ENCODE data around the gene CPSF4. TPM values are rescaled to one million over a fixed set of nuclear protein-coding genes. Genes with fewer than 3 reads are reported as not detected.

The CPSF4 gene
- total RNA-seq, 1 experiment from 2014 or later = 98.2 TPM

- Histone ChIP-seq H3K4ac (ENCODE audit: low read depth, low read length) (no peak overlapping the region), H2BK15ac (ENCODE audit: low read depth, low read length) (no peak overlapping the region), H3K79me1 (ENCODE audit: insufficient read depth, low read depth, low read length, poor library complexity, severe bottlenecking) (peaks cover 12% of the 10 kb centered on the region), H3K9ac (ENCODE audit: extremely low read depth, insufficient read length, low read length) (no peak overlapping the region), H4K20me1 (ENCODE audit: control insufficient read depth, insufficient read depth, insufficient read length) (no peaks in the 10 kb centered on the region), H2BK120ac (ENCODE audit: low read depth, low read length, poor library complexity, severe bottlenecking) (no peak overlapping the region), H3K9me3 (ENCODE audit: control insufficient read depth, low read depth, low read length) (no peaks in the 10 kb centered on the region), H4K91ac (ENCODE audit: insufficient read length, low read depth, low read length) (no peak overlapping the region), H3K79me2 (ENCODE audit: insufficient read depth, low read length) (peaks cover 34% of the 10 kb centered on the region), H3K56ac (ENCODE audit: insufficient read length, low read depth, low read length) (no peak overlapping the region), H2AFZ (ENCODE audit: low read length) (no peak overlapping the region), H3K23ac (ENCODE audit: insufficient read length, low read depth, low read length) (no peak overlapping the region), H2BK20ac (ENCODE audit: low read depth, low read length, poor library complexity, severe bottlenecking) (no peak overlapping the region), H3K27me3 (ENCODE audit: insufficient read depth, low read length) (no peaks in the 10 kb centered on the region), H2BK5ac (ENCODE audit: insufficient read length, low read length) (no peak overlapping the region), H3T11ph (ENCODE audit: low read length) (no peak overlapping the region), H2BK12ac (ENCODE audit: insufficient read length, low read depth, low read length) (no peak overlapping the region), H2AK5ac (ENCODE audit: insufficient read length, low read length) (no peak overlapping the region), H4K5ac (ENCODE audit: insufficient read length, low read depth, low read length) (no peak overlapping the region), H3K27ac (ENCODE audit: insufficient read length, low read depth, low read length) (no peak overlapping the region), H3K23me2 (ENCODE audit: insufficient read length, low read depth, low read length, poor library complexity, severe bottlenecking) (peaks cover 16% of the 10 kb centered on the region), H4K8ac (replicated peaks; ENCODE audit: insufficient read length, low read depth, low read length) (no peak overlapping the region), H3K4me1 (ENCODE audit: insufficient read depth, low read length) (no peaks in the 10 kb centered on the region), H3K4me2 (ENCODE audit: insufficient read depth, insufficient read length, low read length) (no peak overlapping the region), H3K18ac (ENCODE audit: insufficient read length, low read depth, low read length) (no peak overlapping the region), H3K14ac (ENCODE audit: insufficient read depth, low read length) (no peak overlapping the region)
- H3K27ac Mint-ChIP-seq = peak overlapping the region in 2 of 3 experiments; percentile 10 to 70; a peak in 2 of 7 replicates
- WGBS (ENCODE audit: extremely low coverage, insufficient read length, low lambda C conversion rate) = no CpG with 5 or more reads among the region's 10 CpGs
- DNase-seq = no peak
- no peak overlapping the region; a peak in 1 of 5 replicates for H3K4me3 Mint-ChIP-seq
- H3K9me3 Mint-ChIP-seq = no peaks in the 10 kb centered on the region
- H3K4me1 Mint-ChIP-seq = peaks cover 17 to 18% of the 10 kb centered on the region in 2 experiments
- H3K36me3 Mint-ChIP-seq (ENCODE audit: insufficient read depth in 1 of 3, low read depth in 3 of 3) = peaks cover 30 to 59% (median 51%) of the 10 kb centered on the region in 3 experiments
- no peak for TF ChIP-seq CTCF (conservative IDR thresholded peaks at IDR 0.05)
- H3K27me3 Mint-ChIP-seq (ENCODE audit: low read depth) = no peaks in the 10 kb centered on the region
Measured at GRCh38 chr7:99404977-99405320, 33.8 kb upstream of the CPSF4 start.

Measured in H9 (cell line).